ENCODE data around the gene INTS1.

INTS1 gene

DNA sequence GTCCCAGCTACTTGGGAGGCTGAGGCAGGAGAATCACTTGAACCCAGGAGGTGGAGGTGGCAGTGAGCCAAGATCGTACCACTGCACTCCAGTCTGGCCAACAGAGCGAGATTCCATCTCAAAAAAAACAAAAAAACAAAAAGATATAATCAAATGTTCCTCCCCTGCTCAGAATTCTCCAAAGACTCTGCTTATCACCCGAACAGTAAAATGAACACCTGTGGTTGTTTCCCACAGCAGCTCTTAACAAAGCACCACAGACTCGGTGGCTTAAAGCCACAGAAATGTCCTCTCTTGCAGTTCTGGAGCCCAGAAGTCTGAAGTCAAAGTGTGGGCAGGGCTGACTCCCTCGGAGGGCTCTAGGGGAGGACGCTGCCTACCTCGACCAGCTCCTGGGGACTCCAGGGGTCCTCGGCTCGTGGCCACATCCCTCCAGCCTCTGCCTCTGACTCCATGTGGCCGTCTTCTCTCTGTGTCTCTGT, 4.1 kb upstream of the INTS1 start:
- no peak for DNase-seq (ENCODE audit: low read depth)

DNA sequence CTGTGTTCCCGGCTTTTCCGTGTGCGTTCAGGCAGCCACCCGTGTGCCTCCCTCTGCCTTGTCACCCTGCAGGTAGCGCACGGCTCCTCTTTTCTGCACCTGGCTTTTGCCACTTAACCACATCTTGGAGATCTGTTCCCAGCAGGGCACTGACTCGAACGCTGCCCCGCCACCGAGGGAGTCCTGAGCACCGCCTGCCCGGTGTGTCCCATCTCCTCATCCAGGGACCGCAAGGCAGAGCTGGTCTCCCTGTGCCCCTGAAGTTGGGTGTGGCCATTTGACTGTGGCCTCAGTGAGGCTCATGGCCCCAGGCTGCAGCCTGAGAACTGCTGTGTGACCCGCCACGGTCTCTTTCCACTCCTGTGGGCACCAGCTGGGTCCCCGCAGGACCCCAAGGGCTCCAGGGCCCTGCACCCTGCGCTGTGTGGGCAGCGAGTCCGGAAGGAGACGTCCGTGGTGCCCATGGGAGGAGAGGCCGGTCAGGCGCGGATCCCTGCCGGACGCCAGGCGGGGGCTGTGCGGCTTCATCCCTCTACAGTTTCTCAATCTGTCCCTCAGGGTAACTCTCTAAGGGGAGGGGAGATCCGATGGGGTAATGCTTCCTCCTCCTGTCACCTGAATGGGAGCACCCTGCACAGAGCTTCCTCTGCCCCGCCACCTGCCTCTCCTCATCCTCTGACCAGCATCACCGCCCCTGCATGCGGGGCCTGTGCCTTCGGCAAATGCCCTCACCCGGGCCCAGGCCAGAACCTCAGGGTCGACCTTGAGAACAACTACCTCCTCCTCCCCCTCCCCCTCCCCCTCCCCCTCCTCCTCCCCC, 1.8 kb upstream of the INTS1 start:
- no peak for DNase-seq (ENCODE audit: low read depth)

- DNase-seq (ENCODE audit: low read depth), result no peak
Observed at GRCh38 chr7:1503390-1503789, 799 bp downstream of the INTS1 start.

DNA sequence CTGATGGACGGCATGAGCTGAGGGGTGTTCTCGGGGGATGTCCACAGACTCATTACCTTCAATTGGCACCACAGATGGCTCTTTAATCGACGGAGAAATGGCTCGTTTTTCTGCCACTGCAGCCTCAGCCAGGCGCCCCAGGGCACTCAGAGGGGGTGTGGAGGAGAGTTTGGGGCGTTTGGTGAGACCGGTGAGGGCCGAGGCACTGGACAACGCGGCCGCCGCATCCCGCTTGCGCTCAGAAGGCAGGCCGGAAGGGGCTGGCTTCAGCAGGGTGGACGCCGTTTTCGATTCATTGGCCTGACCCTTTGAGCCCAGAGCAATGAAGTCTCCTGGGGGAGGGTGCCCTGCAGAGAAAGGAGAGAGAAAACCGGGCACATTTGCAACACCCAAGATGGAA, 1.3 kb downstream of the INTS1 start:
- no peak for DNase-seq (ENCODE audit: low read depth)

- DNase-seq (ENCODE audit: low read depth), result no peak
Observed at GRCh38 chr7:1501487-1502270, 2.5 kb downstream of the INTS1 start.

DNA sequence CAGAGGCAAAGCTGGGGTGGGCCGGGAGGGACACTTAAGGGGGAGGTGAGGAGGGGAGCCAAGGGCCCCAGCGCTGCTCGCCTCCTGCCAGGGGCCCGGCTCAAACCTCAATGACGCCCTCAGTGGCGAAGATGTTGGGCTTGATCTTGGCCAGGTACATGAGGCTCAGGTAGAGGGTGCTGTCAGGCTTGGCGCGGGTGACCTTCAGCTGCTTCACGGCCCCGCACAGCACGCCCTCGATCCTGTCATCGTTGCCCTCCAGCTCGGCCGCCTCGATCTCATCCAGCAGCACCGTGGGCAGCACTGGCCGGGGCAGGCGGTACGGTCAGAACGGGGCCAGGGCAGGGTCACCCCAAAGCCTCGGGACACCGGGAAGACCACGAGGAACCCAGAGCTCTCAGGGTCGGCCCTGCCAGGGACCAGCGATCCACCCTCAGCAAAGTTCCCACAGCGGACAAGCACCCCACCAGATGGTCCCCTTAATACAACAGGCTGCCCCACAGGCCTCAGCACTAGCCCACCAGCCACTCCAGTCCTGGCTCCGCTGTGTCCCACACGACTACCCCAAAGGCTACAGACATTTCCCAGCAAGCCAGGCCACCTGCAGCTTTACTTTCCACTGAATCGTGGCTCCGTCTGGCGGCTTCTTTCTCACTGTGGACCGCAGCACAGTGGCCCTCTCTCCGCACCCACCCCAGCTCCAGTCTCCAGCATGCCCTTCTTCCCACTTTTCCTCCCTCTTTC, 4.0 kb downstream of the INTS1 start:
- no peak for DNase-seq (ENCODE audit: low read depth)

GRCh38 chr7:1499367-1500029, 4.7 kb downstream of the INTS1 start:
- no peak for DNase-seq (ENCODE audit: low read depth)

DNA sequence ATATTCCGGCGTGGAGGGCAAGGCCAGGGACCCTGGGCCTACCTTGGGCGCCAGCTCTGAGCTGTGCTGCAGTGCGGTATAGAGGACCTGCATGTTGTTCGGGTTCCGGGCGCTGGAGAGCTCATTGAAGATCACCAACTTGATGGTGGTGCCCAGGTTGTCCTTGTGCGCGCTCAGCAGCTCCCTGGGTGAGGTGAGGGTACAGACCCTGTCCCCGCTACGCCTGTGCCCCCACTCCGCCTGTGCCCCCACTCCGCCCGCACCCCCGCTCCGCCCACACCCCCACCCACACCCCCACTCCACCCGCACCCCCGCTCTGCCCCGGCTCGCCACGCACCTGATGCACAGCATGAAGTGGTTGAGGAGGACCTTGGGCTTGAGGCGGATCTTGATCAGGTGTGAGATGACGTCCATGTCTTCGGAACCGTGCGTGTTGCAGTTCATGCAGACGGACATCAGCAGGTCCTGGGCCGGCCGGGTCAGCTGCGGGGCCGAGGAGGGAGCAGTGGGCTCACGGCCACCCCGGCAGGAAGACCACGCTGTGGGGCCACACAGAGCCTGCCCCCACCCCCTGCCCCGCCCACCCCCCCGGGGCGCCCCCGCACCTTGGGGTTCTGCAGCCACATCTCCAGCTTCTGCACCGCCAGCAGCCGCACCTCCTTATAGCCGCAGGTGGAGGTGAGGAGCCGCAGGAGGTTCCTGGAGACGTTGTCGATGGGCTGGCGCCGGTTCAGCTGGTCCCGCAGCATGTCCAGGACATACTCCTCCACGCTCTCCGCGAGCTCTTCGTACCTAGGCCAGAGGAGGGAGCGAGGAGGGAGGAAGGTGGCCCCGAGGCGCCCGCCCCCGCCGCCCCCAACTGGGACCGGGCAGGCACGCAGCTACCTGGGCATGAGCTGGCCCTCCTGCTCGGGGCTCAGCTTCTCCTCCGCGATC, 5.6 kb downstream of the INTS1 start:
- no peak for DNase-seq (ENCODE audit: low read depth)

GRCh38 chr7:1497293-1497927, 6.8 kb downstream of the INTS1 start:
- no peak for DNase-seq (ENCODE audit: low read depth)

DNA sequence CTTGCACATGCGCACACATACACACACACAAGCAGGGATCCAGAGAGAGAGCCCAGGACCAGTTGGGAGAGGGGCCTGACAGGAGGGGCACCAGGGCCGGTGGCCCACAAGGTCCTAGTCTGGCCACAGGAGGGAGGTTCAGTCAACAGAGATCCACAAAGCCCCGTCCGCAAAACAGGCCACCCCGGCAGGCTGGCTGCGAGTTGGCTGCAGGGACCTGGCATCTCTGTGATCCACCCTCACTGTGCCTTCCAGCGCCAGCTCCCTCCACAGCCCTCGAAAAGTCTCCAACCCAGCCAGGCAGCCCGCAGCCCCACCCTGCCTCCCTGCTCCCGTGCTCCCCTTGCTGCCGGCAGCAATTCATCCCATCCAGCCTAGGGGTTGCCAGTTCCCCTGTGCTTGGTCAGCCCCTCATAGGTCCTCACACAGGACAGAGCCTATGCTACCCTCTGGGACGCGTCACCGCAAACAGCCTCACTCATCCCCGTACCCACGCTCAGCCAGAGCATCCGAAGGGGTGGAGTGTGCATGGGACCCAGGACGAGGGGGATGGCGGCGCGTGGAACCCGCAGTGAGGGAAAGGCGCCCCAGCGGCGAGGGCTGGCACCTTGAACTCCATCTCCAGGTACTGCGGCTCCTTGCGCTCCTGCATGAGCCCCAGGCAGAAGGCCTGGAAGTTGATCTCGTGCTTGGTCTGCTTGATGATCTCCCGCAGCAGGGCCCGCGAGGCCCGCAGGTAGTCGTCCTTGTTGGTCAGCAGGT, 7.5 kb downstream of the INTS1 start:
- DNase-seq (ENCODE audit: low read depth), result no peak

DNA sequence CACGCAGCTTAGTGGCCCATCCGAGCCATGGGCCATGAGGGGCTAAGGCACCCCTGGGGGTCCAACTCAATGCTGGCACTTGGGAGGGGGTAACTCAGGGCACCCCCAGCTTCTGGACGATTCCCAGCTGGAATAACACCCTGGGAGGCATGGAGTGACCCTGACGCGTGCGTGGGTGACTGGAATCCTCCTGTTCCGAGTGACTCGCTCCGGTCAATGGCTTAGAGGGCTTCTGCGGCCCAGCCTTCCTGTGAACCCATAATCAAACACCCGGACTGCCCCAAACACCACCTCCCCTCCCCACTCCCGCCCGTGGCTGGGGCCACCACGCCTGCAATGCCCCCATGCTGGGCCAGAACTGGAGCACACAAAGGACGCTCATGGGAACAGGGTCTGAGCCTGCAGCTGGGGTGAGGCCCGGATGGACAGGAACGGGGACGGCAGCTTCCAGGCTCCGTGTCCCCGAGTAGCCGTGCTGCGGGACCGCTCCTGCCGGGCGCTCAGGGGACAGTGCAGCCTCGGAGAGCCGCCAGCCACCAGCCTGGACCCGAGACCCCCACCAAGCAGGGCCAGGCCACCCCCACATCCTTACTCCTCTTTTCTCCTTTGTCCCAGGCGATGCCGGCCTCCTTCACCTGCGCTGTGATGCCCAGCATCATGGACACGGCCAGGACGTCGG, 8.5 kb downstream of the INTS1 start:
- no peak for DNase-seq (ENCODE audit: low read depth)

DNA sequence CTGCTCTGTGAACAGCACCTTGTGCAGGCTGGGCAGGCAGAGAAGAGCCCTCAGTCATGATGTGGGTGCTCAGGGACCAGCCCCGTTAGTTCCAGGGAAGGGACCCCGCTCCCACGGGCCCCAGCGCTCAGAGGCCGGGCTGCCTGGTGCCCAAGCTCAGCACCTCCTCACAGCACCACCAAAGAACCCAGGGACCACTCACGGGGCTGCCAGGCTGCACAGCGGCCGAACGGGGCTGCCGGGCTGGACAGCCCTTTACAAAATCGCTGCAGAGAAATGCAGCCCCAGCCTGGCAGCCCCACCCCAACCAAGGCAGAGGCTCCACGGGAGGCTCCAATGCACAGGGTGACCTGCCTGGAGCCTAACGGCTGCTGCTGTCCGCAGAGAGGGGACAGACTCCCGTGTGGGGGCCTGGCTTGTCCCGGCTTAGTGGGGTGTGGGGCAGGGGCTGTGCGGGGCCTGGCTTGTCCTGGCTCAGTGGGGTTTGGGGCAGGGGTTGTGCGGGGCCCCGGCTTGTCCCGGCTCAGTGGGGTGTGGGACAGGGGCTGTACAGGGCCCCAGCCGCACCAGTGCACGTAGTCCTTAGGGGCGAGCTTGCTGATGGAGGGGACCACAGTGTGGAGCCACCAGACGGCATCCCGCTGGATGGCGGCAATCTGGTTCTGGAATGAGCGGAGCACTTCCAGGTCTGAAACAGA, 9.2 kb downstream of the INTS1 start:
- DNase-seq (ENCODE audit: low read depth), result no peak

GRCh38 chr7:1494447-1494846, 9.7 kb downstream of the INTS1 start:
- no peak for DNase-seq (ENCODE audit: low read depth)

DNA sequence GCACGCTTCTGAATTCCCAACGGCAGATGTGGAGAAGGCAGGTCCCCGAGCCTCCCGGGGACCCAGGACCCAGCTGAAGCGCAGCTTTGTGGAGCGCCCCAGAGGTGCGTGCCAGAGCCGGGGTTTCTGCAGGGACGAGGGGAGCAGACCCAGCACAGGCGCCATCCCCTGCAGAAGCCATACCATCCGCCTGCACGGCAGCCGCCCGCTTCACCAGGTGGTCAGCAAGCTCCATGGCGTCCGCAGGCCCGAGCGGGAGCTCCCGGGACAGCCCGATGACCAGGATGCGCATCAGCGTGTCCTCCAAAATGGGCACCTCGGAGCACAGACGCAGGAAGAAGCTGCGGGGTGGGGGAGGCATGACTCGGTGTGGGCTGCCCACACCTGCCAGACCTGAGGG, 10.6 kb downstream of the INTS1 start:
- no peak for DNase-seq (ENCODE audit: low read depth)

GRCh38 chr7:1493129-1493528, 11.1 kb downstream of the INTS1 start:
- no peak for DNase-seq (ENCODE audit: low read depth)

DNA sequence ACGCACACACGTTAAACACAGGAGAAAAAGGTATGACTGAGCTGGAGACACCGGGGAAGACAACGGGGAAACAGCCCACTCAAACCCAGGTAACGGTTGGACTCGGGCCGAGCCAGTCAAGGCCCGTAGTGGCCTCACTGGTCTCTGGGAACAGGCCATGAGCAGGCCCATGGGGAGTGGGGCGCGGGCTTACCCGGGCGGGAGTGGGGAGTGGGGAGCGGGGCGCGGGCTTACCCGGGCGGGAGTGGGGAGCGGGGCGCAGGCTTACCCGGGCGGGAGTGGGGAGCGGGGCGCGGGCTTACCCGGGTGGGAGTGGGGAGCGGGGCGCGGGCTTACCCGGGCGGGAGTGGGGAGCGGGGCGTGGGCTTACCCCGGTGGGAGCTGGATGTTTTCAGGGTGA, 11.5 kb downstream of the INTS1 start:
- no peak for DNase-seq (ENCODE audit: low read depth)

- DNase-seq (ENCODE audit: low read depth), result no peak
Observed at GRCh38 chr7:1492221-1492620, 12.0 kb downstream of the INTS1 start.

- DNase-seq (ENCODE audit: low read depth), result no peak
Observed at GRCh38 chr7:1490837-1491236, 13.4 kb downstream of the INTS1 start.
